ENCODE data around the gene ANKS1A.

The ANKS1A gene

DNA sequence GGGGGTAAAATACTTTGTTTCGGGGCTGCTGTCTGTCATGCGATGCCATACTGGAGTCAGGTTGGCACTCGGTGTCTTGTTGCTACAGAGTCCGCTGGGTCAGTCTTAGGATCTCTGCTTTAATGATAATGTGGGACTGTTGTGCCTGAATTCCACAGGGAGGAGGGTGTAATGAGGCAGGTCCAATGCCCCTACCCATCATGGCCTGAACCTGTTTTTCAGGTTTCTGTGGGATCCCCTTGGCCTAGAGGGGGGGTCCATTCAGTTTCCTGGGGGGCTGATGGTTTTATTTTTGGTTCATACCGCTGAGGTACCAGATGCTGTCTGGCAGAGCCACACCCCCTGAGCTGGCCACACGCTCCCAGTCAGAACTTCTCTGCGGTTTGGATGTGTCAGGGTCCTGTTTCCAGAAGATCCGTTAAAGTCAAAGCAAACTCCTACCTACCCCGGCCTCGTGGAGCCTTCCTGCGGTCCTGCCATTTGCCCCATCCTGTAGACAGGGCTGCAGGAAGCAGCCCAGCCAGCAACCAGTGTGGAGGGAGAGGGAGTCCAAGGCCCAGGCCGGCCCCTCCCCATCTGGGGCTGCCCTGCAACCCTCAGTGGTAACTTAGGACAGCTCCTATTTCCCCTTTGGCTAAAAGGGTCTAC is 182.4 kb downstream of the ANKS1A start:
- in situ Hi-C loops (cut with HindIII; ENCODE audit: low sequenced_read_pairs): no loop called here
- DNase-seq (ENCODE audit: low read depth): no peak
- TF ChIP-seq, protein P1, sequence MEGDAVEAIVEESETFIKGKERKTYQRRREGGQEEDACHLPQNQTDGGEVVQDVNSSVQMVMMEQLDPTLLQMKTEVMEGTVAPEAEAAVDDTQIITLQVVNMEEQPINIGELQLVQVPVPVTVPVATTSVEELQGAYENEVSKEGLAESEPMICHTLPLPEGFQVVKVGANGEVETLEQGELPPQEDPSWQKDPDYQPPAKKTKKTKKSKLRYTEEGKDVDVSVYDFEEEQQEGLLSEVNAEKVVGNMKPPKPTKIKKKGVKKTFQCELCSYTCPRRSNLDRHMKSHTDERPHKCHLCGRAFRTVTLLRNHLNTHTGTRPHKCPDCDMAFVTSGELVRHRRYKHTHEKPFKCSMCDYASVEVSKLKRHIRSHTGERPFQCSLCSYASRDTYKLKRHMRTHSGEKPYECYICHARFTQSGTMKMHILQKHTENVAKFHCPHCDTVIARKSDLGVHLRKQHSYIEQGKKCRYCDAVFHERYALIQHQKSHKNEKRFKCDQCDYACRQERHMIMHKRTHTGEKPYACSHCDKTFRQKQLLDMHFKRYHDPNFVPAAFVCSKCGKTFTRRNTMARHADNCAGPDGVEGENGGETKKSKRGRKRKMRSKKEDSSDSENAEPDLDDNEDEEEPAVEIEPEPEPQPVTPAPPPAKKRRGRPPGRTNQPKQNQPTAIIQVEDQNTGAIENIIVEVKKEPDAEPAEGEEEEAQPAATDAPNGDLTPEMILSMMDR (IDR thresholded peaks at IDR 0.05; ENCODE audit: low read depth, low read length, missing control alignments): no peak
- H3K4me3 ChIP-seq (ENCODE audit: low read depth, low read length): no peak overlapping the region

DNA sequence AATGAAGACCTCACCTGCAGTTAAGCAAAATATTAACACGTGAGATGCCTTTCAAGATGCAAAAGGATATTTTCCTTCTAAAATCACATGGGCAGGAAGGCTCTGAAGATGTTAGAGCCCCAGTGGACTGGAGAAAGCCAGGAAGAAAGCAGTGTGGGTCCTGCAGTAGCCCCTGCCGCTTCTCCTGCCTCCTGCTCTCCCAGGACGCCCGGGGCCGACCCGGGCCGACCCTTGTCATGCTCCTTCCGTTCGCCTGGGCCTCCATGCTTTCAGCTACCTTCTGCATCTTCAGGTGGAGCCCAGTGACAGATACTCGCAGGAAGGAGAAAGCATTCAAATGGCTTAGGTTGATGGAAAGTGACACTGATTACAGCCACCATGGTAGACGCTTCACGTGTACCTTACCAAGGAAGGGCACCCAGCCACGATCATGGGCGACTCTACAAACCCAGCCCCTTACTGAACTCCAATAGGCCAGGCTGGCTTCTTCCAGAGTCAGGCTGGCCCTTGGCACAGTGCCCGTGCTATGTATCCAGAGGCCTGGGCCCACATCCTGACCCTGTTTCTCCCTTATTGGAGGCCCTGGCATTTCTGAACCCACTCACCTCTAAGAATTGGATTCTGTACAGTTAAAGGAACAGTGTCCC is 183.1 kb downstream of the ANKS1A start:
- in situ Hi-C loops (cut with HindIII; ENCODE audit: low sequenced_read_pairs): no loop called here
- H3K4me3 ChIP-seq (ENCODE audit: low read depth, low read length): no peak overlapping the region
- no peak for DNase-seq (ENCODE audit: low read depth)
- TF ChIP-seq, protein P1 (IDR thresholded peaks at IDR 0.05; ENCODE audit: low read depth, low read length, missing control alignments): no peak

DNA sequence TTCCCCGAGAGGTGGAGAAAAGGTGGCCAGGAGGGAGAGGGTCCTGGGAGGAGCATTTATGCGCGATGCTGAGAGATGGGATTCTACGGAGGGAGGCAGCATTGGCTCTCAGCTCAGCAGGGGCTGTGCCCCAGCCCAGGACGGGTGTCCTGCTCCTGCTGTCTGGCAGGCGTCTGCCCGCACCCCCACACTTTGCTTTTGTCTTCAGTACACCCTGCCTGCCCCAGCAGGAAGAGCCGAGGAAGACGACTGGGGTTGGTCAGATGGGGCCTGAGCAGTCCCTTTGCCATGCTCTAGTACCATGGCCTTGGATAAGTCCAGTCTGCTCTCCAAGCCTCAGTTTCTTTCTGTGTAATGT is 183.6 kb downstream of the ANKS1A start:
- TF ChIP-seq, protein P1 (IDR thresholded peaks at IDR 0.05; ENCODE audit: low read depth, low read length, missing control alignments): no peak
- H3K4me3 ChIP-seq (ENCODE audit: low read depth, low read length): no peak overlapping the region
- no peak for DNase-seq (ENCODE audit: low read depth)
- in situ Hi-C loops (cut with HindIII; ENCODE audit: low sequenced_read_pairs): no loop called here

GRCh38 chr6:35073211-35073610 is 184.2 kb downstream of the ANKS1A start:
- H3K4me3 ChIP-seq (ENCODE audit: low read depth, low read length): no peak overlapping the region
- in situ Hi-C loops (cut with HindIII; ENCODE audit: low sequenced_read_pairs): no loop called here
- TF ChIP-seq, protein P1 (IDR thresholded peaks at IDR 0.05; ENCODE audit: low read depth, low read length, missing control alignments): no peak
- no peak for DNase-seq (ENCODE audit: low read depth)

DNA sequence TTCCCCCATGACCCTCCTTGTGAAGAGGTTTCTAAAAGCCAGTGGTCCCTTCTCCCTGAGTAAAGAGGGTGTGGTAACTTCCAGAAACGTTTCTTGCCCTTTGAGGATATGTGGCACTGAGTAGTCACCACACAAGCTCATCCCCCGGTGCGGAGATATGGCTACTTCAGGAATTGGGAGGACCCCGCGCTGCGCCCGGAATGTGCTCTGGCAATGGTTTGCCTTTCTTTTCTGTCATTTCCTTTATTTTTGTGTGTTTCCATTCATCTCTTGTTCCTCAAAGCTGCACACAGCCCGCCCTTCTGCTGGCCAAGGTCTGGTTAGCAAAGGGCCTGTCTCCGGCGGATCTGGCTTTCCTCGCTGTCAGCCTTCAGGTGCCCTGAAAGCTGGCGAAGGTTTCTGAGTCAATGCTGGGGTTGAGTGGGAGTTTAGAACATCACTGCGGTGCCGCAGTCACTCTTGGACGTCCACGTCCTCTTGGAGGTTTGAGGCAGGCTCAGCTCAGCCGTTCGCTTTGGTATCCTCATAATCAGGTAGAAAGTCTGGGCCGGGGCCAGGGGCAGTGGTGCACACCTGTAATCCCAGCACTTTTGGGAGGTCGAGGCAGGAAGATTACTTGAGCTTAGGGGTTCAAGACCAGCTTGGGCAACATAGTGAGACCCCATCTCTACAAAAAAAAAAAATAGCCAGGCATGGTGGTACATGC is 184.9 kb downstream of the ANKS1A start:
- H3K4me3 ChIP-seq (ENCODE audit: low read depth, low read length): no peak overlapping the region
- no peak for DNase-seq (ENCODE audit: low read depth)
- TF ChIP-seq, protein P1 (IDR thresholded peaks at IDR 0.05; ENCODE audit: low read depth, low read length, missing control alignments): no peak
- in situ Hi-C loops (cut with HindIII; ENCODE audit: low sequenced_read_pairs): no loop called here

DNA sequence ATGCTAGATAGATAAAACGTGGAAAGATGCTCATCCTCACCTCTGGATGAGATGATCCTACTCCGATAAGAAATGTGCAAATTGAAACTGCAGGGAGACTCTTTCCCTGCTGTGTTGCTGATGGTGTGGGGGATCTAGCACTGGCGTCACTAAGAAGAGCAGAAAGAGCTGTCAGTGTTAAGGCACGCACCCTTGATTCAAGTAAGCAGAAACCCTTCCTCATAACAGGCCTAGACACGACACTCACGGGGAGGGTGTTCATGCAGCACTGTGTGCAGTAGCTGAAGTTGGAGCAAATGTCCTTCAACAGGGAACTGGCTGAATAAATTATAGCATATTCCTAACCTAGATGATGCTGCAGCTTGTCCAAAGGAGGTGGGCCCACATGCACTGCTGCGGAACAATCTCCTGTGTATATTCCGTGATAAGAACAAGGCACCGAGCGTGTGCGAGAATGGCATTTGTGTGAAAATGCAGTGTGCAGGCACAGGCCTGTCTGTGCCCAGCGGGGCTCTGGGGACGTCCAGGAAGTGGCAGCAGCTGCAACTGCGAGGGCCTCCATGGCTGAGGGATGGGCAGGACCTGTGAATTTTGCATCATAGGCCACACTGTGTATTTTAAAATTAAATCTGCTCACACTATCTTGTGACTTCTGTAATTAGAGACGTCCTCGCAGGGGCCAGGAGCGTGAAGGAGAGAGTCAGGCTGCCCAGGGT is 188.1 kb downstream of the ANKS1A start:
- in situ Hi-C loops (cut with HindIII; ENCODE audit: low sequenced_read_pairs): no loop called here
- DNase-seq (ENCODE audit: low read depth): no peak

More for the DNA sequence above, 188.1 kb downstream of the ANKS1A start:
- TF ChIP-seq, protein P1 (IDR thresholded peaks at IDR 0.05; ENCODE audit: low read depth, low read length, missing control alignments): no peak
- no peak overlapping the region for H3K4me3 ChIP-seq (ENCODE audit: low read depth, low read length)

All from astrocyte of the cerebellum (primary cell).